GM23338 (cell line): ENCODE results near the gene TECTB.

Experiments used
- CREB1 ChIP-seq: fragments of 250-450 bp; sonication (Bioruptor Pico); IDR thresholded peaks from 2 replicates; pipeline ENCODE4 v1.5.0; 2020; ENCODE audit warnings: low read depth, mild to moderate bottlenecking, moderate library complexity
- CTCF ChIP-seq, 2 experiments: fragments of 200-600 bp in 1 of 2; sonication (generic) in 1 of 2; conservative IDR thresholded peaks; 2 replicates each; pipeline versions ENCODE4 v1.5.1 to v1.6.1; 2016 to 2017; ENCODE audit warnings: antibody characterized with exemption in 2 of 2, low read depth in 2 of 2, mild to moderate bottlenecking in 2 of 2, moderate library complexity in 1 of 2
- ETS1 ChIP-seq: IDR thresholded peaks from 2 replicates; pipeline ENCODE4 v1.6.1; 2016; ENCODE audit warnings: antibody characterized with exemption
- EZH2 ChIP-seq: fragments of 200-600 bp; sonication (generic); IDR thresholded peaks from one replicate; pipeline ENCODE4 v1.8.0; 2017; ENCODE audit warnings: antibody characterized with exemption, mild to moderate bottlenecking, low read depth; ENCODE audit not compliant: unreplicated experiment
- EZH2phosphoT487 ChIP-seq: fragments of 200-600 bp; sonication (generic); IDR thresholded peaks from one replicate; pipeline ENCODE4 v1.8.1; 2018; ENCODE audit warnings: antibody characterized with exemption; ENCODE audit not compliant: unreplicated experiment
- JUNB ChIP-seq: IDR thresholded peaks from one replicate; pipeline ENCODE4 v1.6.1; 2016; ENCODE audit warnings: antibody characterized with exemption; ENCODE audit not compliant: unreplicated experiment
- NANOG ChIP-seq: IDR thresholded peaks from 2 replicates; pipeline ENCODE4 v1.6.1; 2016; ENCODE audit warnings: antibody characterized with exemption, borderline replicate concordance
- POLR2AphosphoS5 ChIP-seq: IDR thresholded peaks from 2 replicates; pipeline ENCODE4 v1.6.1; 2016; ENCODE audit warnings: antibody characterized with exemption, low read depth
- REST ChIP-seq: IDR thresholded peaks from one replicate; pipeline ENCODE4 v1.6.1; 2018; ENCODE audit warnings: antibody characterized with exemption; ENCODE audit not compliant: unreplicated experiment
- STAT1 ChIP-seq: IDR thresholded peaks from one replicate; pipeline ENCODE4 v1.6.1; 2016; ENCODE audit warnings: antibody characterized with exemption; ENCODE audit not compliant: unreplicated experiment
- ZNF114 ChIP-seq: fragments of 250-450 bp; sonication (Bioruptor Pico); IDR thresholded peaks from 2 replicates; pipeline ENCODE4 v1.5.0; 2020; ENCODE audit warnings: mild to moderate bottlenecking, moderate library complexity
- ZNF331 ChIP-seq: fragments of 250-450 bp; sonication (Bioruptor Pico); IDR thresholded peaks from 2 replicates; pipeline ENCODE4 v1.5.0; 2020; ENCODE audit warnings: low read depth, mild to moderate bottlenecking, moderate library complexity
- ZNF462 ChIP-seq: fragments of 250-450 bp; sonication (Bioruptor Pico); IDR thresholded peaks from 2 replicates; pipeline ENCODE4 v1.5.0; 2020; ENCODE audit warnings: mild to moderate bottlenecking, moderate library complexity

- TF ChIP-seq EZH2: no peak
- no peak for TF ChIP-seq CTCF (conservative IDR thresholded peaks at IDR 0.05; ENCODE audit: low read depth in 2 of 2)
- TF ChIP-seq REST: no peak
- TF ChIP-seq POLR2AphosphoS5: no peak
- no peak for TF ChIP-seq JUNB
- no peak for TF ChIP-seq EZH2phosphoT487
- TF ChIP-seq CREB1 (CRISPR knock-in tag): no peak
- TF ChIP-seq ZNF331 (CRISPR knock-in tag): no peak
- no peak for TF ChIP-seq NANOG
- no peak for TF ChIP-seq ETS1
- no peak for TF ChIP-seq STAT1
- no peak for TF ChIP-seq ZNF114 (CRISPR knock-in tag)
- no peak for TF ChIP-seq ZNF462 (CRISPR knock-in tag)
These were observed 39.0 kb upstream of the TECTB start for GRCh38 chr10:112244197-112244596.
